HepG2 (cell line): ENCODE data around the gene PDGFB. TPM values are rescaled to one million over a fixed set of nuclear protein-coding genes. Genes with fewer than 3 reads are reported as not detected.

ENCODE experiments used
- AGO1 ChIP-seq: fragments of 200-400 bp; formaldehyde crosslinking; IDR thresholded peaks from 2 replicates; pipeline ENCODE4 v1.6.1; 2017; ENCODE audit warnings: mild to moderate bottlenecking, low read depth, low read length, moderate library complexity; ENCODE audit not compliant: poor library complexity, severe bottlenecking
- ARID3A ChIP-seq: IDR thresholded peaks from 2 replicates; pipeline ENCODE4 v1.6.1; 2012; ENCODE audit warnings: low read depth, low read length, improper control_type of control experiment
- ATF4 ChIP-seq, 2 experiments: fragments of 450-650 bp in 1 of 2; sonication (generic) in 1 of 2; formaldehyde crosslinking; IDR thresholded peaks; 2 replicates each; pipeline versions ENCODE4 v1.5.0 to v1.8.0; 2020 to 2022; ENCODE audit warnings: mild to moderate bottlenecking in 1 of 2, missing genetic modification reagents in 1 of 2
- ATF7 ChIP-seq, 2 experiments: fragments of 450-650 bp in 1 of 2; sonication (generic) in 1 of 2; formaldehyde crosslinking in 1 of 2; IDR thresholded peaks; 2 replicates each; pipeline versions ENCODE4 v1.4.0 to v1.6.1; 2016 to 2020; ENCODE audit warnings: antibody characterized with exemption in 1 of 2, mild to moderate bottlenecking in 1 of 2, missing genetic modification reagents in 1 of 2
- BCL3 ChIP-seq: sonication (generic); formaldehyde crosslinking; IDR thresholded peaks from 2 replicates; pipeline ENCODE4 v1.5.1; 2020; ENCODE audit warnings: mild to moderate bottlenecking, missing genetic modification reagents, moderate library complexity
- CEBPG ChIP-seq: IDR thresholded peaks from 2 replicates; pipeline ENCODE4 v1.6.1; 2016
- E2F1 ChIP-seq: sonication (generic); formaldehyde crosslinking; IDR thresholded peaks from 2 replicates; pipeline ENCODE4 v1.5.0; 2020; ENCODE audit warnings: missing genetic modification reagents
- HMG20A ChIP-seq: IDR thresholded peaks from 2 replicates; pipeline ENCODE4 v1.6.1; 2016; ENCODE audit warnings: borderline replicate concordance
- JARID2 ChIP-seq: sonication (generic); formaldehyde crosslinking; IDR thresholded peaks from 2 replicates; pipeline ENCODE4 v1.8.1; 2023; ENCODE audit warnings: missing genetic modification reagents, inconsistent platforms; ENCODE audit not compliant: insufficient replicate concordance
- KLF9 ChIP-seq: IDR thresholded peaks from 2 replicates; pipeline ENCODE4 v1.6.1; 2016; ENCODE audit warnings: low read depth
- MYC ChIP-seq: sonication (generic); formaldehyde crosslinking; IDR thresholded peaks from 2 replicates; pipeline ENCODE4 v1.9.0; 2021; ENCODE audit warnings: missing genetic modification reagents, borderline replicate concordance
- PCBP1 ChIP-seq: fragments of 200-400 bp; formaldehyde crosslinking; IDR thresholded peaks from 2 replicates; pipeline ENCODE4 v1.6.1; 2017; ENCODE audit warnings: mild to moderate bottlenecking, low read depth, low read length, borderline replicate concordance
- SAP130 ChIP-seq: IDR thresholded peaks from 2 replicates; pipeline ENCODE4 v1.6.1; 2016; ENCODE audit warnings: low read depth
- TFDP2 ChIP-seq: sonication (generic); formaldehyde crosslinking; IDR thresholded peaks from 2 replicates; pipeline ENCODE4 v1.4.0; 2020; ENCODE audit warnings: missing genetic modification reagents
- ZBTB46 ChIP-seq: sonication (generic); formaldehyde crosslinking; IDR thresholded peaks from 2 replicates; pipeline ENCODE4 v1.4.0; 2020; ENCODE audit warnings: mild to moderate bottlenecking, missing genetic modification reagents, borderline replicate concordance
- ZNF253 ChIP-seq: sonication (generic); formaldehyde crosslinking; IDR thresholded peaks from 2 replicates; pipeline ENCODE4 v1.8.0; 2022; ENCODE audit warnings: mild to moderate bottlenecking, missing genetic modification reagents, borderline replicate concordance
- ZNF556 ChIP-seq: sonication (generic); formaldehyde crosslinking; IDR thresholded peaks from 2 replicates; pipeline ENCODE4 v1.4.0; 2020; ENCODE audit warnings: mild to moderate bottlenecking, missing genetic modification reagents, borderline replicate concordance
- ZNF598 ChIP-seq: sonication (generic); formaldehyde crosslinking; IDR thresholded peaks from 2 replicates; pipeline ENCODE4 v1.5.1; 2020; ENCODE audit warnings: mild to moderate bottlenecking, missing genetic modification reagents, borderline replicate concordance
- ZNF607 ChIP-seq: sonication (generic); formaldehyde crosslinking; IDR thresholded peaks from 2 replicates; pipeline ENCODE4 v1.5.1; 2020; ENCODE audit warnings: missing genetic modification reagents, mild to moderate bottlenecking, borderline replicate concordance
- ZNF616 ChIP-seq: sonication (generic); formaldehyde crosslinking; IDR thresholded peaks from 2 replicates; pipeline ENCODE4 v1.5.0; 2020; ENCODE audit warnings: low read depth, mild to moderate bottlenecking, missing genetic modification reagents
- ZZZ3 ChIP-seq: sonication (generic); formaldehyde crosslinking; IDR thresholded peaks from 2 replicates; pipeline ENCODE4 v1.4.0; 2020; ENCODE audit warnings: missing genetic modification reagents, mild to moderate bottlenecking, borderline replicate concordance
- polyA plus RNA-seq, 8 experiments: library from polyadenylated mRNA; depleted of rRNA in 3 of 8; stranded (reverse) in 7 of 8; unstranded in 1 of 8; fragments of >200 nt; fragmentation: Illumina TruSeq in 4 of 8; extraction: Trizol in 4 of 8; gene quantifications; 2 replicates each; pipeline versions ENCODE4 v1.2.1 to v1.2.3, GENCODE V29; 2011 to 2016; ENCODE audit warnings: low read depth in 4 of 8, missing spikeins in 1 of 8, mixed read lengths in 1 of 8; ENCODE audit not compliant: insufficient read depth in 1 of 8
- total RNA-seq, 5 experiments: library from RNA; depleted of rRNA; stranded (reverse); fragments of >200 nt; fragmentation: Illumina TruSeq; extraction: Trizol; gene quantifications; 2 replicates each; pipeline ENCODE4 v1.2.3, GENCODE V29; 2016; ENCODE audit warnings: low read depth in 1 of 5

Gene PDGFB
- total and polyA plus RNA-seq, 2 of the 13 experiments (the other 11 are each of a cell fraction or from before 2014, with no cell fraction given), result 1.4 to 10.1 TPM

GRCh38 chr22:39292561-39293074, 47.8 kb upstream of the PDGFB start (continued):
- no peak for TF ChIP-seq ZBTB46
- TF ChIP-seq BCL3 (CRISPR knock-in tag), result no peak
- peak; percentile 80 for TF ChIP-seq KLF9 (CRISPR knock-in tag)
- peak; percentile 49; the same call in 1 of the 2 replicates for TF ChIP-seq ZZZ3
- no peak for TF ChIP-seq AGO1
- TF ChIP-seq ATF4 (CRISPR knock-in tag; IDR thresholded peaks at IDR 0.05), result no peak
- no peak for TF ChIP-seq ZNF556 (CRISPR knock-in tag)
- peak; percentile 46; the same call in 1 of the 2 replicates for TF ChIP-seq ZNF253 (CRISPR knock-in tag)
- no peak for TF ChIP-seq ZNF598 (CRISPR knock-in tag)
- TF ChIP-seq MYC (CRISPR knock-in tag), result peak; percentile 67; the same call in 1 of the 2 replicates
- peak; percentile 16; the same call in 1 of the 2 replicates for TF ChIP-seq CEBPG (CRISPR knock-in tag)
- TF ChIP-seq ARID3A, result no peak
- TF ChIP-seq TFDP2 (CRISPR knock-in tag), result peak; percentile 91
- TF ChIP-seq SAP130 (CRISPR knock-in tag), result peak; percentile 82
- TF ChIP-seq PCBP1, result peak; percentile 74; the same call in 1 of the 2 replicates
- peak; percentile 73; the same call in 1 of the 2 replicates for TF ChIP-seq HMG20A
- no peak for TF ChIP-seq JARID2 (CRISPR knock-in tag)
- no peak for TF ChIP-seq E2F1 (CRISPR knock-in tag)
- TF ChIP-seq ZNF607 (CRISPR knock-in tag), result peak; percentile 90
- TF ChIP-seq ZNF616 (CRISPR knock-in tag), result no peak
- TF ChIP-seq ATF7 (IDR thresholded peaks at IDR 0.05), result no peak
- TF ChIP-seq ATF7 (CRISPR knock-in tag; IDR thresholded peaks at IDR 0.05), result peak; percentile 54; the same call in 1 of the 2 replicates
